B cell (primary cell): ENCODE measurements around the gene ESYT1.

Experiments used
- EZH2 ChIP-seq: IDR thresholded peaks from 2 replicates; pipeline ENCODE4 v1.6.1; 2012; ENCODE audit warnings: borderline replicate concordance, low read depth, mild to moderate bottlenecking, moderate library complexity, low read length; ENCODE audit not compliant: insufficient read depth, poor library complexity, severe bottlenecking
- TF ChIP-seq, protein P1 (sequence below): fragments of 200-600 bp; IDR thresholded peaks from one replicate; pipeline ENCODE4 v1.8.0; 2022; ENCODE audit warnings: antibody characterized with exemption, mild to moderate bottlenecking

DNA sequence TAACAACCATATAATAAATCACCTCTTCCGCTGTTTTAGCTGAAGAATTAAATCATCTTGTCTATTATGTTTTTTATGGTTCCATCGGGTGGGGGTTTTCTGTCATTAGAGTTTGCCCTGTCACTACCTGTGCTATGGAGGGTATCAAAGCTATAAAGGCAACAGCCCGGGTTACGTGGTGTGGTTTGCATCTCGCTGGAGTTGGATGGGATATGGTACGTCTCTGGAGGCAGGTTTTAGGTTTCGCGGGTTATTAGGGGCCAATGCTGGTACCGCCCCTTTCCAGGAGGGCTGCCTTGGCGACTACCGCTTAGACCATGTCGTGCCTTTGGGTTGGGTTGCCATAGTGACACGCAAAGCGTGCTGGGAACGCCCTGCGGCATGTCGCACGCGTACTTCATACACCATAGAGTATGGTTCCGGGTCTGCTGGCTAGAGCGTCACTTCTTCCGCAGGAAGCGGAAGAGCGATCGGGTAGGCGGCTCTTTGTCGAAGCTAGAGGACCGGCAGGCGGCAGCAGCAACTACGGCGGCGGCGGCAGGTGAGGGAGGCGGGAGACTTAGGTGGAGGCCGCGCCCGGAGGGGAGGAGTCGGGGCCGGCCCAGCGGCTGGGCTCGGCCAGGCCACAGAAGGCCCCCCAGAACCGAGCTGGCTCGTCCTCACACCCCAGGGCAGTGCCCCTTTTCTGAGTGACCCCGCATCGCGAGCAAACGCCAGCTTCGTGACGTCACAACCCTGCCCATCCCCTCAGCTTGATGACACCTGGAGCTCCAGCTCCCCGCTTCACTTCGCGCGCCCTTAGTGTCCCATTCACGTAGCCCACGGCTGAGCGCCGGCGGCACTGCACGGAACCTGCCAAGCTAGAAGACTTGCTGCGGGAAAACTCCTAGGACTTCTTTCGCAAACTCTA is 10.0 kb upstream of the ESYT1 start, which contains the start of gene ZC3H10:
- TF ChIP-seq, protein P1, sequence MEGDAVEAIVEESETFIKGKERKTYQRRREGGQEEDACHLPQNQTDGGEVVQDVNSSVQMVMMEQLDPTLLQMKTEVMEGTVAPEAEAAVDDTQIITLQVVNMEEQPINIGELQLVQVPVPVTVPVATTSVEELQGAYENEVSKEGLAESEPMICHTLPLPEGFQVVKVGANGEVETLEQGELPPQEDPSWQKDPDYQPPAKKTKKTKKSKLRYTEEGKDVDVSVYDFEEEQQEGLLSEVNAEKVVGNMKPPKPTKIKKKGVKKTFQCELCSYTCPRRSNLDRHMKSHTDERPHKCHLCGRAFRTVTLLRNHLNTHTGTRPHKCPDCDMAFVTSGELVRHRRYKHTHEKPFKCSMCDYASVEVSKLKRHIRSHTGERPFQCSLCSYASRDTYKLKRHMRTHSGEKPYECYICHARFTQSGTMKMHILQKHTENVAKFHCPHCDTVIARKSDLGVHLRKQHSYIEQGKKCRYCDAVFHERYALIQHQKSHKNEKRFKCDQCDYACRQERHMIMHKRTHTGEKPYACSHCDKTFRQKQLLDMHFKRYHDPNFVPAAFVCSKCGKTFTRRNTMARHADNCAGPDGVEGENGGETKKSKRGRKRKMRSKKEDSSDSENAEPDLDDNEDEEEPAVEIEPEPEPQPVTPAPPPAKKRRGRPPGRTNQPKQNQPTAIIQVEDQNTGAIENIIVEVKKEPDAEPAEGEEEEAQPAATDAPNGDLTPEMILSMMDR = peak; percentile 61
- TF ChIP-seq EZH2 = no peak
